SKM-1 treated with dmso at 0.1 percent for 144 hours (cell line): ENCODE results near the gene FAM153A.
"Not testable (repeated sequence)": the region's sequence is repeated elsewhere in the genome, so short reads cannot be mapped to it uniquely, and the experiment has no call there.

ENCODE experiments used
- DNase-seq: peaks from one replicate; lab custom pipeline; 2025; ENCODE audit not compliant: unreplicated experiment; lab: John Stamatoyannopoulos, UW

The FAM153A gene

GRCh38 chr5:177782792-177783633 lies at the start of gene FAM153A:
Gene FAM153A, minus strand, starts transcription at chr5:177782899.
- not testable (repeated sequence) for DNase-seq

DNA sequence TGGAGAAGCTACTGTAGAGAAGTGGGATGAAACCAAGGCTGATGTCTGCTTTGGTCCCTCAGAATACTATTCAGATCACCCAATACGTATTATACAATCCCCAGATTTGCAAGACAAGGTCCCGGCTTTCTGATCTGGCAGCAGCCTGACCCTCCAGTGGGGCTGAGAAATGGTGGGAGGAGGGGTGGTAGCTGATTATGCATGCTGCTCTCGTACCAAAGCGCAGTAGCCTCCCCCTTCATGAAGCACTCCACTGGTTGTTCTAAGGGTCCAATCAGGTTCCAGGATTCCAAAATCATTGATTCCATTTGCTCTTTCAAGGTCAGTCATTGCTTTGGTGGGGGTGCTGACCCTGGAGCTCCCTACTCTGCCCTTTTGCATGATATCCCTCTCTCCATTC lies 49.6 kb upstream of the FAM153A start:
- not testable (repeated sequence) for DNase-seq

DNA sequence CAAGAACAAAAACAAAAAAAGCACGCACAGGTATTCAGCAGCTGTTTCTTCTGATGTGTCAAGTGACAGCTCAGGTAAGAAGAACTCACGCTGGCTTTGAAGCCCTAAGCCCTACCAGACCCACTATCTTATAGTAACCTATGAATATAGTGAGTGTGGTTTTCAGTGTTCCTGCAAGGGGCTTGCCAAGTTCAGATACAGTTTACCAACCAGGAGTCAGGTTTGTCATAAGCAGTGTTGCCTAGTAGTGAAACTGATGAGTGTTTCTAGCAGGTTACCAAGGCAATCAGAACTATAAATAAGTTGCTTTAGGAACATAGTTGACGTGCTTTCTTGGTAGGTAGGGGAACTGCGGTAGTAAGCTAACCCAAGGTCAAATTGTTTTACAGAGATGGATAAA lies 43.4 kb upstream of the FAM153A start:
- not testable (repeated sequence) for DNase-seq

DNA sequence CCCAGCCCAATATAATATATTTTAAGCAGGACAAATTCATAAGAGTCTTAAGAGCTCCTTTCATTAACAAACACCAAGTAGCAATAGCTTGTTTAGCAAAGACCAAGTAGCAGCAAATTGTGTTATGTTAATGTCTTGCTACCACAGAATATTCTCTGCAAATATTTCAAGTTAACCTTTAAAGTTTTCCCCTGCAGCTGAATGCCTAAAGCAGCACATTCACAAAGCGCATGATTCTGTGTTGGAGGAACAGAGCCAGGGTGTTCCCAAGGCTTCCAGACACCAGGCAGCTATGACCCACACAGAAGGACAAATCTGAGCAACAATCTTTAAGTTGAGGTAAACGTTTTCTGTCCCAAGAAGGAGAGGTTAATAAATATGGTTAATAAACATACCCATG lies 42.1 kb upstream of the FAM153A start:
- DNase-seq = not testable (repeated sequence)

GRCh38 chr5:177822489-177822888 lies 39.8 kb upstream of the FAM153A start:
- DNase-seq = not testable (repeated sequence)

- DNase-seq = not testable (repeated sequence)
Observed at GRCh38 chr5:177819664-177820063, 37.0 kb upstream of the FAM153A start.

DNA sequence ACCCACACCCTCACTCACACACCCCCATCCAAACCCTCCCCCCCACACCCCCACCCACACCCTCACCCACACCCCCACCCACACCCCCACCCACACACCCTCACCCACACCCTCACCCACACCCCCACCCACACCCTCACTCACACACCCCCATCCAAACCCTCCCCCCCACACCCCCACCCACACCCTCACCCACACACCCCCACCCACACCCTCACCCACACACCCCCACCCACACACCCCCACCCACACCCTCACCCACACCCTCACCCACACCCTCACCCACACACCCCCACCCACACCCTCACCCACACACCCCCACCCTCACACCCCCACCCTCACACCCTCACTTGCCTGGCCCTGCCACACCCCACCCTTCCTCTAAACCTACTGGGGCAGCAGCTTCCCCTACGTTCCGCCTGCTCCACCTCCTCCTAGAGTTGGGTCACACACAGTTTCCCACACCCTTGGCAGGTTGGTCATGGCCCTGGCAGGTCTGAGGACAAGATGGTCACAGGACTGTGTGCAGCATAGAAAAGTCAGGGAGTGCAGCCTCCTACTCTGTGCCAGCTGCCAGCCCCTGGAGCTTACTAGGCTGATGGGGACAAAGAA lies 30.2 kb upstream of the FAM153A start:
- DNase-seq = not testable (repeated sequence)

DNA sequence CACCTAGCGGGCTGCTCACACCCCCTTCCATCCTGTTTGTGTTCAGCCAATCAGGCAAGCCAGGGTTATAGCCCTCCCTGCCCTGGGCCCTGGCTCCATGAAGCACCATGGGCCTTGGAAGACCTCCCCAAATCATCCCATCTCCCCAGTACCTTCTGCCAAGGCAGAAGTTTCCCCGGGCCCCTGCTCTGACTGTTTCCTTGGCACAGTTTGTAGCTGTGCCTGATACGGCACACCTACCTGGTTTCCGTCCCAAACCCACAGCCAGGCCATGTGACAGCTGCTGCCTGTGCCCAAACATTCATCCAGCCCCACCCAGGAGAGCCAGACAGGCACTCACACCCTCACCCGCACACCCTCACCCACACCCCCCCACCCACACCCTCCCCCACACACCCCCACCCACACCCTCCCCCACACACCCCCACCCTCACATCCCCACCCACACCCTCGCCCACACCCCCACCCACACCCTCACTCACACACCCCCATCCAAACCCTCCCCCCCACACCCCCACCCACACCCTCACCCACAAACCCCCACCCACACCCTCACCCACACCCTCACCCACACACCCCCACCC lies 29.6 kb upstream of the FAM153A start:
- not testable (repeated sequence) for DNase-seq

DNA sequence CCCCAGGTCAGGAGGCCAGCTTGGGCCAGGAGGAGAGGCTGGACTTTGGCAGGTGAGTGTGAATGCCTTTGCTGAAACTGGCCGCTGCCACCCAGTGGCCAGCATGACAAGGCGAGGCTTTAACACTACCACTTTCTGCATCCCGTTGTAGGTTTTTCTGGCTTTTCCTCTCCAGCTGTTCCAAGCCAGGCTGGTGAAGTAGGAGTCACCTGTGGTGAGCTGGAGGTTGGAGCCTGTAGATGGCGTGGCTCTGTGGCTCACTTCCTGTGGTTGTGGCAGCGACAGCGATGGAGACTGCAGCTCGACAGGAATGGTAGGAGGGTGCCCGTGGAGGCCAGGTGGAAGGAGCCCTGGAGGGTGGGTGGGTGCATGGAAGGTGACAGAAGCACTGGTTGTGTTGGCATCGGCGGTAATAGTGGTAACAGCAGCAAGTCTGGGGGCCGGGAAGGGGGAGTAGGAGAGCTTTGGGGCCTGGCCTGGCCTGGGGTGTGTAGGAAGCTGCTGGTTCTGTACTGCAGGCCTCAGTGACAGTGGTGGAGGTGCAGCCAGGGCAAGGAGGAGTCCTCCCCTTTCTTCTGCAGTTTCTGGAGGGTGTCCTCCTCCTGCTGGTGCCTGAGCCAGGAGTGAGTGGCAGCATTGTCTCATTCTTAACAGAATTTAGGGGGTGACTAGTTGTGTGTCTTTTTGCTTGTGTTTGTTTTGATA lies 26.7 kb upstream of the FAM153A start:
- not testable (repeated sequence) for DNase-seq

DNA sequence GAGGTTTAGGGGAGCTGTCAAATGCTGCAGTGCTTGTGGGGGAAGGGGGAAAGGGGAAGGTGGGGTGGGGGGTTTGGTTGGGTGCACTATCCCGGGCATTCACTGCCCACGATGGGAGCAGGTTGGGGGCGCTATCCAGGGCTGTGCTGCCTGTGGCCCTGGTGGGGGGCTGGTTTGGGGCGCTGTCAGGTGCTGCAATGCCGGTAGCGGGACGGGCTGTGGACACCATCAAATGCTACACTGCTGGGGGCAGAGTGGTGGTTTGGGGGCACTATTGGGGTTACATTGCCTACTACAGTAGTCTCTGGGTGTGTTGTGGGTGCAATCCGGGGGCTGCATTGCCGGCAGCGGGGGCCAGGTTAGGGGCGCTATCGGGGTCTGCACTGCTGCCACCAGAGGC lies 25.7 kb upstream of the FAM153A start:
- DNase-seq = not testable (repeated sequence)

DNA sequence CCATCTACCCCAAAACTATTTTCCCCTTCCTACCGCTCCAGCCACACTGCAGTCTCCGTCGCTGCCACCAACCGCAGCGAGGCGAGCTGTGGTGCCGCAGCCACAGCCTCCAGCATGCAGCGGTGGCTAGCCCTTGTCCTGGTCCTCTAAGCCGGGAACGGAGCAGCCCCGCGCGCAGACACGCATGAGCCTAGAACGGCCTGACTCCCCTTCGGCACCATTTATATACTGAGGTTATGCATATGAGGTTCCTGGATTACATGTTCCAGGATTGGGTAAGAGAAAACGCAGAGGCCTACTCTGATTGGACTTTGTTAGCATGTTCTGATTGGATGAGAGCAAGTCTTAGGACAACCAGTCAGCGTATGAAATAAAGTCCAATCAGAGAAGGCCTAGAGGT lies 24.6 kb upstream of the FAM153A start:
- not testable (repeated sequence) for DNase-seq

- not testable (repeated sequence) for DNase-seq
Observed at GRCh38 chr5:177801427-177801826, 18.7 kb upstream of the FAM153A start.

DNA sequence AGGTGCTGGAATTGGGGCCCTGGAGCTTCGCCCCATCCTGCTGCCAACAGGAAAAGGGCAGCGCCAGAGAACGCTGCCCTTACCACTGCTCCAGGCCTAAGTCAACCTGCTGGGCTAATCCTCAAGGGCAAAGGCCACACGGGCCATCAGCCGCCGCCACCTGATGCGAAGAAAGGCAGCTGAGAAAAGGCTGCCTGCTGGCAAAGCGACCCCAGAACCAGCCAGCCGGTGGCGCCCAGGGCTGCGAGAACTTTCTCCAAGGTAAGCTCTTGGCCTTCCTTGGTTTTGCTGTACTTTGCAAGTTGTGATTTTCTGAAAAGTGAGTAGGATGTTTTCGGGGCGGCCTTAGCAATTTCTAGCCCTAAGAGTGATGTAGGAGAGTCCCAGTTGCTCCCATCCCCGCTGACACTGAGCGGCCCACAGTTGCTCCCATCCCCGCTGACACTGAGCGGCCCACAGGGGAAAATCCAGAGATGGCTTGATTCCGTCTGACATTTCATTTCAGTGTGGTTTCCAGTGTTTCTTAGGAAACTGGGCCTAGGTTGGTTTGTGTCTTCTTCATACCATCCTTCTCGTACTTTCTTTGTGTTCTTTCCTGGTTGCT lies 15.6 kb upstream of the FAM153A start:
- DNase-seq = not testable (repeated sequence)

DNA sequence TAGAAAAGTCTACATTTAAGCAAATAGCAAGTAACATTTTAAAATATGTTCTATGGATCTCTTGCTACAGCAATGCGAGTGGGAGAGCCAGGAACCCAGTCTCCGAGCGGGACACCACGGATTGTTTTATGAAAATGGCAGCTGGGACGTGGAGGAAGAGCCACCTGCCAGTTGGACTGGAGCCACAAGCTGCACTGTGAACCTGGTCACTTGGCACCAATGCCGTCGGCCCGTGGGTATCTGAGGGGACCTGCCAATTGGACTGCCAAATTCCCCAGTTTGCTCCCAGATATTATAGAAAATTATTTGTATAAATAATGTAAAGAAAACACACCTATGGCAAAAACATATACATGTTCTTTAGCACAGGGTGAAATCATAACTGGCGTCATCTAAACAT lies 10.6 kb upstream of the FAM153A start:
- DNase-seq = not testable (repeated sequence)

DNA sequence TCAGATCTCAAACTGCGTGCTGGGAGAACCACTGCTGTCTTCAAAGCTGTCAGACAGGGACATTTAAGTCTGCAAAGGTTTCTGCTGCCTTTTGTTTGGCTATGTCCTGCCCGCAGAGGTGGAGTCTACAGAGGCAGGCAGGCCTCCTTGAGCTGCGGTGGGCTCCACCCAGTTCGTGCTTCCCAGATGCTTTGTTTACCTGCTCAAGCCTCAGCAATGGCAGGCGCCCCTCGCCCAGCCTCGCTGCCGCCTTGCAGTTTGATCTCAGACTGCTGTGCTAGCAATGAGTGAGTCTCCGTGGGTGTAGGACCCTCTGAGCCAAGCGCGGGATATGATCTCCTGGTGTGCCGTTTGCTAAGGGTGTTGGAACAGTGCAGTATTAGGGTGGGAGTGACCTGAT lies 8.9 kb upstream of the FAM153A start:
- not testable (repeated sequence) for DNase-seq

DNA sequence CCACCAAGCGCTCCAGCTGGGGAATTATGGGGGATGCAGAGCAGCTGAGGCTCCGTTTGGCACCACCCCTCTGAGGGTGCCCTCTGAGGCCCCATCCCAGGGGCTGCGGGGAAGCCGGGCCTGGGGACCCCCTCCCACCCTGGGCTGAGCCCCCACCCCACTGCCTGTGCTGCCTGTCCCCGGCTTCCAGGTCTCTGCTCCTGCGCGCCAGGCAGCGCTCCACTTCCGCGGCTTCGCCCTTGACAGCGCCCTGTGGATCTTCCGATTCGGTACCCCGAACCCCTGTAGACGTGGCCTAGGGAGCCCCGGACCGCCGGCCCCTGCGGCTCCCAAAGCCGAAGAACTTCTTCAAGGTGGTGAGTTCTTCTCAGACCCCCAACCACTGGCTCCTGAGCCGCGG lies 530 bp downstream of the FAM153A start:
- not testable (repeated sequence) for DNase-seq

- DNase-seq = not testable (repeated sequence)
Observed at GRCh38 chr5:177771206-177771605, 11.5 kb downstream of the FAM153A start.

- DNase-seq = not testable (repeated sequence)
Observed at GRCh38 chr5:177770646-177771045, 12.1 kb downstream of the FAM153A start.

DNA sequence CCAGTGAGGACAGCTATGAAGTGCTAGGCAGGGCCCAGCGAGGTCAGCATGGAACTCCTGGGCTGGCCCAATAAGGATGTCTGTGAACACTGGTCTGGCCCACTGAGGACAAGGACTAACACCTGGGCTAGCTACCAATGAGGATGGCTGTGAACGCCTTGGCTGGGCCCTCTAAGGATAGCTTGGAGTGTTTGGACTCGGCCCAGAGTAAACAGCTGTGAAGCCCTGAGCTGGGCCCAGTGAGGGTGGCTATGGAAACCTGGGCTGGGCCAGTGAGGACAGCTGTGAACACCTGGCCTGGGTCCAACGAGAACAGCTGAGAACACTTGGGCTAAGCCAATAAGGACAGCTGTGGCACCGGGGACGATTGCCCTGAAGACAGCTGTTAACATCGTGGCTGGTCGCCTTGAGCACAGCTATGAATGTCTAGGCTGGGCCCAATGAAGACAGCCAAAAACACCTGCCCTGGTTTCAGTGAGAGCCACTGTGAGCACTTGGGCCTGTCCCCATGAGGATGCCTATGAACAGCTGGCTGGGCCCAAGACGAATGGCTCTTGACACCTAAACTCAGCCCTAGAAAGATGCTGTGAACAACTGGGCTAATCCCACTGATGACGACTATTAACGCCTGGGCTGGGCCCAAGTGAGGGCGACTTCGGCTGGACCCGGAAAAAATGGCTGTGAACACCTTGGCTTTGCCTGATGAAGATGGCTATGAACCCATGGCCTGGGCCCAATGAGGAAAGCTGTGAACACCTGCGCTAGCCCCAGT lies 18.8 kb downstream of the FAM153A start:
- DNase-seq = not testable (repeated sequence)

DNA sequence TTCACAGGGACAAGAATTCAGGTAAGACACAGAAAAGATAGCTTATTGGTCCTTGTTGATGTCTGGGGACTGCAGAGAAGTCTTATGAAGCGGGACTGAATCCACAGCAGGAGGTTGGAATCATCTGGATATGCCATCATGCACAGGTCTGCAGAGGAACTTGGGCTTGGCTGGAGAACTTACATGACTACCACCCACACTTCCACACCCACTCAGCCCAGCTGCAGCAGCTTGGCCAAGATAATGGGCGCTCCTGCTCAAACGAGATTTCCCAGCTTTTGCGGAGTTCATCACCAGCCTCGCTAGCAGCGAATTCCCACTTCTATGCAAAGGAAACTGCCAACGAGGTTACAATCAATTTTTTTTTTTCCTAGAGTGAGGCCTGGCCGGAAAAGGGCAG lies 21.7 kb downstream of the FAM153A start:
- not testable (repeated sequence) for DNase-seq
